G401.6 (cell line): ENCODE measurements around the gene PURB.
"Not testable (repeated sequence)": the region's sequence is repeated elsewhere in the genome, so short reads cannot be mapped to it uniquely, and the experiment has no call there.

Source experiments
- FAIRE-seq: peaks from 2 replicates; lab custom pipeline; 2012; peaks lifted over from hg19 to GRCh38; lab: Jason Lieb, UNC

The PURB gene

GRCh38 chr7:44891791-44892190, 6.5 kb upstream of the PURB start:
- no peak for FAIRE-seq

GRCh38 chr7:44891372-44891771, 6.0 kb upstream of the PURB start:
- FAIRE-seq, result no peak

- FAIRE-seq, result no peak
These were observed 3.9 kb upstream of the PURB start for GRCh38 chr7:44889086-44889781.

- no peak for FAIRE-seq
These were observed 2.0 kb upstream of the PURB start for GRCh38 chr7:44887293-44887692.

GRCh38 chr7:44884621-44885393, 523 bp downstream of the PURB start:
- no peak for FAIRE-seq

- FAIRE-seq, result no peak
These were observed 1.2 kb downstream of the PURB start for GRCh38 chr7:44883961-44884620.

GRCh38 chr7:44882899-44883298, 2.4 kb downstream of the PURB start:
- no peak for FAIRE-seq

- no peak for FAIRE-seq
These were observed 3.7 kb downstream of the PURB start for GRCh38 chr7:44881610-44882009.

GRCh38 chr7:44881066-44881600, 4.2 kb downstream of the PURB start:
- FAIRE-seq, result peak; percentile 3

GRCh38 chr7:44880317-44881018, 4.9 kb downstream of the PURB start:
- no peak for FAIRE-seq

- no peak for FAIRE-seq
These were observed 8.9 kb downstream of the PURB start for GRCh38 chr7:44876393-44876792.

GRCh38 chr7:44875241-44875640, 10.1 kb downstream of the PURB start:
- FAIRE-seq, result no peak

- no peak for FAIRE-seq
These were observed 12.5 kb downstream of the PURB start for GRCh38 chr7:44872787-44873186.

- not testable (repeated sequence) for FAIRE-seq
These were observed 13.4 kb downstream of the PURB start for GRCh38 chr7:44871918-44872317.

GRCh38 chr7:44870780-44871179, 14.6 kb downstream of the PURB start:
- not testable (repeated sequence) for FAIRE-seq

- not testable (repeated sequence) for FAIRE-seq
These were observed 15.0 kb downstream of the PURB start for GRCh38 chr7:44870336-44870735.

- FAIRE-seq, result no peak
These were observed 18.0 kb downstream of the PURB start for GRCh38 chr7:44867073-44867995.

- not testable (repeated sequence) for FAIRE-seq
These were observed 23.4 kb downstream of the PURB start for GRCh38 chr7:44861949-44862348.

GRCh38 chr7:44858161-44858560, 27.2 kb downstream of the PURB start:
- FAIRE-seq, result peak; percentile 80

- FAIRE-seq, result no peak
These were observed 30.5 kb downstream of the PURB start for GRCh38 chr7:44854644-44855364.

GRCh38 chr7:44853391-44853790, 31.9 kb downstream of the PURB start:
- FAIRE-seq, result no peak
